ENCODE measurements around the gene CTCF.
A peak's percentile ranks its signal among the peaks of the same experiment; 100 is the strongest.
"Not testable (repeated sequence)": the region's sequence is repeated elsewhere in the genome, so short reads cannot be mapped to it uniquely, and the experiment has no call there.

Gene CTCF

DNA sequence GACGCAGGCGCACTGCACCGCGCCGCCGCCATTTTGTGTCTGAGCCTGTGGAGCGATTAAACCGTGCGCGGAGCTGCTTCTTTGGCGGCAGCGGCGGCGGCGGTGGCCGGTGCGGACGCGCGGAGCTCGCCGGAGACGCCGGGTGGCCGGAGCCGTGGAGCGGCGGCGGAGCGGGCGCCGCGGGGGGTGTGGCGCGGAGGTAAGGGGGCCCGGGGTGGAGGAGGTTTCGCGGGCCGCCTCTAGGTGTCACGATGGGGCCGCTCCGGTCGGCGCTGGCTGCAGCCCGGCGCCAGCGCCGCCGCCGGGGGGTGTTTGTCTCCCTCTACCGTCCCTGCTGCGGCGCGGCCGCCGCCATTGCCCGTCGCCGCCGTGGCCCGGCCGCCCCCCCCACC lies at the start of gene CTCF:
Gene CTCF, plus strand, starts transcription at position 1 of the 392 bp plus-strand sequence. CDS start 48,307 bp downstream, outside the sequence.
- DNase-seq, result peak; percentile 83 to 84

DNA sequence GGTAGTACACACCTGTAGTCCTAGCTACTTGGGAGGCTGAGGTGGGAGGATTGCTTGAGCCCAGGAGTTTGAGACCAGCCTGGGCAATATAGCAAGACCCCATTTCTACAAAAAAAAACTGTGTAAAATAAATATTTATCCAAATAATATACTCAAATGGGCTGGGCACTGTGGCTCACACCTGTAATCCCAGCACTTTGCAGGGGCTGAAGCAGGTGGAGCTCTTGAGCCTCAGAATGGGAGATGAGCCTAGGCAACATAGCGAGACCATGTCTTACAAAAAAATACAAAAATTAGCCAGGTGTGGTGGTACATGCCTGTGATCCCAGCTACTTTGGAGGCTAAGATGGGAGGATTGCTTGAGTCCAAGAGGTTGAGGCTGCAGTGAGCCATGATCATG lies 48.4 kb upstream of the CTCF start:
- not testable (repeated sequence) for DNase-seq

DNA sequence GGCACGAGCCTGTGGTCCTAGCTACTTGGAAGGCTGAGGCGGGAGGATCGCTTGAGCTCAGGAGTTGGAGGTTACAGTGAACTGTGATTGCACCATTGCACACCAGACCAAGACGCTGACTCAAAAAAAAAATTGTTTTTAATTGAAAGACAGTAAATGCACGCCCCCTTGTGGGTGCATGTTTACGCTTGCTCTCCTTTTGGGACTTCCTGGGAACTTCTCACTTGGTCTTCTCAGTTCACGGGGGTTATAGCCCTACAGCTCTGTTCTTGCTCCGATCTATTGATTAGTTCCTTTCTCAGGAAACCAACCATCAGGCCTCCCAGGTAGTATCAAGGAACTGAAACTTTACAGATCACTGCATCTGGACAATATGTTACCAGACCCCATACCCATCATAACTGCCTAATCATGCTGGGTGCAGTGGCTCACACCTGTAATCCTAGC lies 47.9 kb upstream of the CTCF start:
- peak in 1 of 2 donors; percentile 19 for DNase-seq

GRCh38 chr16:67516296-67517154 lies 45.8 kb upstream of the CTCF start:
- no peak for DNase-seq

GRCh38 chr16:67517155-67517445 lies 45.2 kb upstream of the CTCF start:
- no peak for DNase-seq

- no peak for DNase-seq
These were observed 44.5 kb upstream of the CTCF start for GRCh38 chr16:67517661-67518423.

DNA sequence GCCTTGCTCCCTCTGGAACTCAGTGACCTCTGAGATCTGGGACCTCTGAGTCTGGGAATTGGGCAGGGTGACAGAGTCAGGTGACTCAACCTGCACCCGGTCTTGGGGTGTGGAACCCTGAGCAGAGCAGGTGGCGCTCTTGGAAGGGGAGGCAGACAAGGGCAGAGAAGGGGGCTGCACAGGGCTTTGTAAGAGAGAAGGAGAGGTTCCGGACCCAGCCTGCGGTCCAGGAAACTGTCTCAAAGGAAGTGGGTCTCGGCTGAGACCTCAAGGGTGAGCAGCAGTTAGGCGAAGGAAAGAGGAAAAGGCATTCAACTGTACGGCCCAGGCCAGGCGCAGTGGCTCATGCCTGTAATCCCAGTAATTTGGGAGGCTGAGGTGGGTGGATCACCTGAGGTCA lies 43.6 kb upstream of the CTCF start:
- no peak for DNase-seq

DNA sequence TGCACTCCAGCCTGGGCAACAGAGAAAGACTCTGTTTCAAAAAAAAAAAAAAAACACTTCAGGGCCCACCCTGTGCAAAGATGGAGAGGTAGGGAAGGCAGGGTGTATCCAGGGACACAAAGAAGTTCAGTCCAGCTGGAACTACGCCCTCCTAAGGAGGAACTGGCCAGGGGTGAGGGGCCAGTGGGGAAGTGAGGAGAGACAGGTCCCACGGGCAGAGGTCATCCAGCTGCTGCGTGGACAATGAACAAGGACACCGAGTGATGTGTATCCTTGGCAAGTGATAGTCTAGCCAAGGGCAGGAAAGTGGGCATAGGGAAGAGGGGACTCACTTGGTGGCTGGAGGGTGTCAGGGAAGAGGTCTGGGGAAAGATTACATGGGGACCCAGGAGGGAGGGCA lies 43.1 kb upstream of the CTCF start:
- DNase-seq, result no peak

DNA sequence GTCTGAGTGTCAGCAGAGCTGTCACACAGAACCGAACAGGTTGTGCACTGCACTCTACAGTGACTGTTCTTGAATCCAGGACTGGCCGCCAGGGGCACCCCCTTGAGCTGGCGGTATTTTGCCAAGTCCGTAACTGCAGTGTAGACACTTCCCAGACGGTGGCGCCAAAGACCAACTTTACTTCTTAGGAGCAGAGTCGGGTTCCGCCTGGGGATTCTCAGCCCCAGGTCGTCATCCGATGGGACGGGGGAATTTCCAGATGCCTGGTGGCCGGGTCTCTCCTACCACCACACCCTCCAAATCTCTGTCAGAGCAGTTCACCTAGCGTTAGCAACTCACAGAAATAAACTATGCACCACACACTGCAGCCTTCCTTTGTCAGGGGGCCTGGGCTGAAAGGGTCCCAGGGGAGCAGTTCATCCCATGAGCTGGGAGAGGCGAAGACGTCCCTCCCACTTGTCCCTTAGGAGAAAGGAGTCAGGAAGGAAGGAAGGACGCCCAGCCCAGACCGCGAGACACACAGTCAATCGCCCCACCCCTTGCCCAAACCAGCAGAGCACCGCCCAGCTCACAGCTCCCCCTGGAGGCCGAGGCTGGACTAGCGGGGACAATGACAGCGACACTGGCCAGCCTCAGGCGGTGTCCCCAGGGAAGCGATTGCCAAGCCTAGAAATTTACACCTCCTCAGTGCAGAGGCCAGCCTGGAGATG lies 41.1 kb upstream of the CTCF start:
- peak; percentile 87 to 91 for DNase-seq

GRCh38 chr16:67525176-67525860 lies 37.0 kb upstream of the CTCF start:
- DNase-seq, result no peak

- no peak for DNase-seq
These were observed 36.1 kb upstream of the CTCF start for GRCh38 chr16:67526149-67526791.

- peak in 1 of 2 donors; percentile 54 for DNase-seq
These were observed 34.0 kb upstream of the CTCF start, which contains the start of gene RIPOR1 for GRCh38 chr16:67528222-67528869. Gene RIPOR1, plus strand, starts transcription at chr16:67528829. Its CDS starts 9,618 bp downstream, at chr16:67538447.

DNA sequence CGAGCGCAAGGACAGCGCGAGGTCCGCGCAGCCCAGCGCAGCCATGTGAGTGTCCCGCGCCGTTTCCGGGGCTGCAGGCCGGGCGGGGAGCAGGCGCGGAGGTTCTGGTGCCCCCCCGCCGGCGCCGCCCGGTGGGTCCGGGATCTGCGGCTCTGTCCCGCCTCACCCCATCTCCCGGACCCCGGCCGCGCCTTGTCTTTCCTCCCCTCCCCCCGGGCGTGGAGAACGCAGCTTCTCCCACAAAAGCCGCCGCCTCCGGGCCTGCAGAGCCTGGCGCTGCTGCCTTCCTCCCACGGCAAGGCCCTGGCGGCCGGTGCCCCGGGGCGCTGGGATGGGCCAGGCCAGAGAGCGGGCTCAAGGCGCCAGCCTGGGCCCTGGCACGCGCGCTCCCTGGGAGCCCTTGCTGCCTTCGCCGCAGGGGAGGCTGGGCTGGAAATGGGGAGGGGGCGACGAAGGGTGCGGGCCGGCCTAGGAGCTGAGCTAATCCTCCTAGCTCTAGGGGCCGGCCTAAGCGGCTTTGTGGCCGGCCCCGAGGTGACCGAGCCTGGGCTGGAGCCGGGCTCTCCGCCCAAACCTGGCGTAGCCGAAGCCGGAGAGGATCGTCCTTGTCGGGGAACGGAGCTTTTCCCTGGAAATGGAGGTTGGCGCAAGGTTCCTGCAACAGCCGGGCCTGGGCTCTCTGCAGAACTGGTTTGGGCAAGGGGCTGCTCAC lies 33.3 kb upstream of the CTCF start:
- peak in 1 of 2 donors; percentile 49 for DNase-seq

- DNase-seq, result no peak
These were observed 32.7 kb upstream of the CTCF start for GRCh38 chr16:67529582-67530012.

- DNase-seq, result peak in 1 of 2 donors; percentile 42
These were observed 32.0 kb upstream of the CTCF start for GRCh38 chr16:67530013-67530939.

DNA sequence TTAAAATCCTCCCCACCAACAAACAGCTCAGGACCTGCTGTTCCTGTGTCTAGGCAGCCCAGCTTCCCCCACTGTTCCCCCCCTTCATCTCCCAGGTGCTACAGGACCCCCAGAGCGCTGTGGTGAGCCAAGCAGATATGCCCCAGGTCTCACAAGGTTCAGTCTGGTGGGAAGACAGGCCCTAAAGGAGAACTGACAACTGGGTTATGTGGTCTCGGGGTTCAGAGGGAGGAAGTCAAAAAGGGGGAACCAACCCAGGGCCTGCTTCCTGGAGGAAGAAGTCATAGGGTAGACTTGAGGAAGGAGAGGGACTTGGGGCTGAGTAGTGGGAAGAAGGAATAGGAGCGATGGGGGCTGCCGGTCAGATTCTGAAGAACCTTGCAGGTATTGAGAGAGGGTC lies 31.1 kb upstream of the CTCF start:
- DNase-seq, result peak in 1 of 2 donors; percentile 39

DNA sequence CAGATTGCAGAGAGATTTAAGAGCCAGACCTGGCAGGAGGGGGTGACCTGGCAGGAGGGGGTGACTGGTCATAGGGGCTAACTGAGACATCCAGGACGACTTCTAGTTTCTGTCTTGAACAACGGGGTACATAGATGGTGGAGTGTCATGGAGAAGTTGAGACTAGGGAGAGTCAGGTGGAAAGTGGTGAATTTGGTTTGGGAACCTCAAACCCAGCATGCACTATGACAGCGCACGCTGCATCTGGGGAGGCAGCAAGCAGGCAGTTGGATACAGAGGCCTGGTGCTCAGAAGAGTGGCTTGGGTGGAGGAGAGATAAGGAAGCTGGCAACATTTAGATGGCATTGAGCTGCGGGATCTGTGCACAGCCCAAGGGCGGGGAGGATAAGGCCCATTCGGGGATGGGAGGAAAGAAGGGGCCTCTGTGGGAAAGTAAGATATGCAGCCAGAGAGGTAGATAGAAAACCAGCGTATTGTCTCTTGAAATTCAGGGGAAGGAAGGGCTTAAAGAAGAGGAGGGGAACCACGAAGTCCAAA lies 29.2 kb upstream of the CTCF start:
- DNase-seq, result no peak

DNA sequence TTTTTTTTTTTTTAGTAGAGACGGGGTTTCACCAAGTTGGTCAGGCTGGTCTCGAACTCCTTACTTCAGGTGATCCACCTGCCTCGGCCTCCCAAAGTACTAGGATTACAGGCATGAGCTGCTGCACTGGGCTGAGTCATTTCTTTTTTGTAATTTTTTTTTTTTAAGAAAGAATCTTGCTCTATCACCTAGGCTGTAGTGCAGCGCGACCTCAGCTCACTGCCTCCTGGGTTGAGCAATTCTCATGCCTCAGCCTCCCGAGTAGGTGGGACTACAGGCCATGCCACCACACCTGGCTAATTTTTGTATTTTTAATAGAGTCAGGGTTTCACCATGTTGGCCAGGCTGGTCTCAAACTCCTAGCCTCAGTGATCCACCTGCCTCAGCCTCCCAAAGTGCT lies 28.3 kb upstream of the CTCF start:
- not testable (repeated sequence) for DNase-seq

DNA sequence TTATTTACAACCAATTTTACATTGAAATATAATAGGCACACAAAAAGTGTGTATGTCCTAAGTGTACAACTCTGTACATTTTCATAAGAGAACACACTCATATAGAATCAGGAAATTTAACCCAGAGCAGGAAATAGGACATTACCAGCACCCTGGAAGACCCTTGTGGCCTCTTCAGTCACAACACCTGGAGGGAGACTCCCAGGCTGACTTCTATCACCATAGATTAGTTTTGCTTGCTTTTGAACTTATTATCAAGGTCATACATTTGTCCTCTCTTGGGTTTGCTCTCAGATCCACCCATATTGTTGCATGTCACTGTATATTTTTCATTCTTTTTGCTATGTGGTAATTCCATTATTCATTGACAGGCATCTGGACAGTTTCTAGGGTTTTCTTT lies 27.9 kb upstream of the CTCF start:
- DNase-seq, result no peak

All from hippocampal formation (tissue), 2 donors.